KMS-11 (cell line): ENCODE measurements around the gene CIT.
"Not testable (repeated sequence)": the region's sequence is repeated elsewhere in the genome, so short reads cannot be mapped to it uniquely, and the experiment has no call there.

Experiments used
- H2AFZ ChIP-seq: fragments of 200-600 bp; sonication (generic); 2 replicates; pipeline ENCODE4 v1.6.1; 2016; ENCODE audit warnings: antibody characterized with exemption, mixed run types, low read depth
- H3K27ac ChIP-seq: fragments of 200-600 bp; sonication (generic); 2 replicates; pipeline ENCODE4 v1.6.1; 2016; ENCODE audit warnings: mild to moderate bottlenecking, mixed run types
- H3K27me3 ChIP-seq: fragments of 200-600 bp; sonication (generic); 2 replicates; pipeline ENCODE4 v1.6.1; 2017; ENCODE audit warnings: mild to moderate bottlenecking, low read depth, mixed run types, moderate library complexity; ENCODE audit not compliant: insufficient read depth
- H3K36me3 ChIP-seq: fragments of 200-600 bp; sonication (generic); 2 replicates; pipeline ENCODE4 v1.6.1; 2017; ENCODE audit warnings: mild to moderate bottlenecking, mixed run types; ENCODE audit not compliant: insufficient read depth
- H3K4me1 ChIP-seq: fragments of 200-600 bp; sonication (generic); 2 replicates; pipeline ENCODE4 v1.6.1; 2016; ENCODE audit warnings: mild to moderate bottlenecking, low read depth, mixed run types; ENCODE audit not compliant: poor library complexity, severe bottlenecking
- H3K4me2 ChIP-seq: fragments of 200-600 bp; sonication (generic); 2 replicates; pipeline ENCODE4 v1.7.0; 2016; ENCODE audit warnings: mild to moderate bottlenecking, mixed run types
- H3K4me3 ChIP-seq: fragments of 200-600 bp; sonication (generic); IDR thresholded peaks from 2 replicates; pipeline ENCODE4 v1.6.1; 2017; ENCODE audit warnings: low read depth, low read length, mixed read lengths; ENCODE audit not compliant: insufficient read depth
- H3K79me2 ChIP-seq: fragments of 200-600 bp; sonication (generic); 2 replicates; pipeline ENCODE4 v1.6.1; 2016; ENCODE audit warnings: low read depth, mixed run types; ENCODE audit not compliant: insufficient read depth
- H3K9ac ChIP-seq: fragments of 200-600 bp; sonication (generic); 2 replicates; pipeline ENCODE4 v1.6.1; 2016; ENCODE audit warnings: mild to moderate bottlenecking, mixed run types
- H4K20me1 ChIP-seq: fragments of 200-600 bp; sonication (generic); 2 replicates; pipeline ENCODE4 v1.6.1; 2016; ENCODE audit warnings: mild to moderate bottlenecking, mixed run types; ENCODE audit not compliant: insufficient read depth
- TF ChIP-seq, protein P1 (sequence below): fragments of 200-600 bp; sonication (generic); conservative IDR thresholded peaks from 2 replicates; pipeline ENCODE4 v1.6.1; 2017; ENCODE audit warnings: low read depth, mild to moderate bottlenecking, antibody characterized with exemption, low read length, moderate library complexity, mixed read lengths

The CIT gene

DNA sequence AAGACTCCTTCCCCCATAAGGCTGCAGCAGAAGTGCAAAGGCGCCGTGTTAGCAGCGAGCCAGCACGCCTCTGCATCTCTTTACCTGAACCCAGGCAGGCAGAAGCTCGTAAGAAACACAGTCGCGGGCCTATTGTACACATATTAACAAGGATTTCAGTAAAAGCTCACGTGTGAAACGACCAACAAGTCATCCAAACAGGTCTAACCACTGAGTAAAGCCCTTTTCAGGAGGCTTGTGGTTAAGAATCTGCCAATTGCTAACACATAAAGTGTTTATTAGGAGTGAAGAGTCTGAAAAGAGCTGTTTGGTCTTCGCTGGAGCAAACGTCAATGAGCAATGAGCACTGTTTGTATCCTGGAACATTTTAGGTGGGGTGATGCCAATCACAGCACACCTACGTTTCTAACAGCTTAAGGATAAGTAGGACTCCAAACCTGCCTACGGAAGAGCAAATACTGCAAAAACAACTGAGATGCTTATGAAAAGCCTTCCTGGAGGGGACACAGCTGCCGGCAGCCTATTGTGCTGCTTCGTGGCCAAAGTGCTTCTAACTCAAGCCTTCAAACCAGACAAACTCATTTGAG lies 166.1 kb downstream of the CIT start:
- Histone ChIP-seq H3K9ac (no peak overlapping the region), H4K20me1 (no peaks in the 10 kb centered on the region), H3K27ac (no peak overlapping the region), H3K4me3 (no peak overlapping the region), H3K4me1 (no peaks in the 10 kb centered on the region), H2AFZ (no peak overlapping the region), H3K79me2 (no peaks in the 10 kb centered on the region), H3K27me3 (no peaks in the 10 kb centered on the region), H3K4me2 (no peak overlapping the region), H3K36me3 (no peaks in the 10 kb centered on the region)
- TF ChIP-seq, protein P1, sequence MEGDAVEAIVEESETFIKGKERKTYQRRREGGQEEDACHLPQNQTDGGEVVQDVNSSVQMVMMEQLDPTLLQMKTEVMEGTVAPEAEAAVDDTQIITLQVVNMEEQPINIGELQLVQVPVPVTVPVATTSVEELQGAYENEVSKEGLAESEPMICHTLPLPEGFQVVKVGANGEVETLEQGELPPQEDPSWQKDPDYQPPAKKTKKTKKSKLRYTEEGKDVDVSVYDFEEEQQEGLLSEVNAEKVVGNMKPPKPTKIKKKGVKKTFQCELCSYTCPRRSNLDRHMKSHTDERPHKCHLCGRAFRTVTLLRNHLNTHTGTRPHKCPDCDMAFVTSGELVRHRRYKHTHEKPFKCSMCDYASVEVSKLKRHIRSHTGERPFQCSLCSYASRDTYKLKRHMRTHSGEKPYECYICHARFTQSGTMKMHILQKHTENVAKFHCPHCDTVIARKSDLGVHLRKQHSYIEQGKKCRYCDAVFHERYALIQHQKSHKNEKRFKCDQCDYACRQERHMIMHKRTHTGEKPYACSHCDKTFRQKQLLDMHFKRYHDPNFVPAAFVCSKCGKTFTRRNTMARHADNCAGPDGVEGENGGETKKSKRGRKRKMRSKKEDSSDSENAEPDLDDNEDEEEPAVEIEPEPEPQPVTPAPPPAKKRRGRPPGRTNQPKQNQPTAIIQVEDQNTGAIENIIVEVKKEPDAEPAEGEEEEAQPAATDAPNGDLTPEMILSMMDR, result no peak

DNA sequence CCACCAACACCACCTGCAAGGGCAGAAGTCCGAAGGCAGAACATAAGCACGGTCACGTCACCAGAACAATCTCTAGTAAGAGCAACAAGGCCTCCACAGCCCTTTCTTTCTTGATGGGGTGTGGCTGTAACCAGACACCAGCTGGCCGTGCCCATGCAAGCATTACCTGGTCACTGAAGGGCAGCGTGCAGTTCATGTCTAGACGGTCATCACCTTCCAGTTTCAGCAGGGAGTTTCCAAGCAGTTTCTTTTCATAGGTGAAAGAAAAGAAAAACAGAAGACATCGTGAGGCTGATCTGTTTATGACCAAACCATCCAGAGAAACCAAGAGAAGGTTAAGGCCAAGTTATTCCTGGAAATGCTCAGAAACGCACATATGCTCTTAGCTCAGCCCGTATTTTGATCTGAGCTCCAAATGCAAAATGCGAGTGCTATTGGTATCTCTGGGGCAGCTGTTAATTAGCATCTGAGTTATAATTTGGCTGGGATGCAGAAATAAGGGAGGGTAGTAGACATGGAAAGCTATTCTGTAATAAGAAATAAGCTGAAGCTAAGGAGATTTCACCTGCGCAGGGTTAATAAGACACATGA lies 166.7 kb downstream of the CIT start:
- Histone ChIP-seq H3K27ac (no peak overlapping the region), H2AFZ (no peak overlapping the region), H3K36me3 (no peaks in the 10 kb centered on the region), H3K9ac (no peak overlapping the region), H3K27me3 (no peaks in the 10 kb centered on the region), H3K79me2 (no peaks in the 10 kb centered on the region), H3K4me1 (no peaks in the 10 kb centered on the region), H4K20me1 (no peaks in the 10 kb centered on the region), H3K4me3 (no peak overlapping the region), H3K4me2 (no peak overlapping the region)
- TF ChIP-seq, protein P1, result no peak

DNA sequence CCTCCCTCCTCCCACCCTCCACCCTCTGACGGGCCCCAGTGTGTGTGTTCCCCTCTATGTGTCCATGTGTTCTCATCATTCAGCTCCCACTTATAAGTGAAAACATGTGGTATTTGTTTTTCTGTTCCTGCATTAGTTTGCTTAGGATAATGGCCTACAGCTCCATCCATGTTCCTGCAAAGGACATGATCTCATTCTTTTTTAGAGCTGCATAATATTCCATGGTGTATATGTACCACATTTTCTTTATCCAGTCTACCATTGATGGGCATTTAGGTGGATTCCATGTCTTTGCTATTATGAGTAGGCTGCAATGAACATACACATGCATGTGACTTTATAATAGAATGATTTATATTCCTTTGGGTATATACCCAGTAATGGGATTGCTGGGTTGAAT lies 170.7 kb downstream of the CIT start:
- not testable (repeated sequence) for H4K20me1 ChIP-seq, H3K36me3 ChIP-seq, H3K4me1 ChIP-seq, H2AFZ ChIP-seq, H3K27me3 ChIP-seq, H3K4me2 ChIP-seq, H3K79me2 ChIP-seq, H3K4me3 ChIP-seq, H3K27ac ChIP-seq, H3K9ac ChIP-seq

DNA sequence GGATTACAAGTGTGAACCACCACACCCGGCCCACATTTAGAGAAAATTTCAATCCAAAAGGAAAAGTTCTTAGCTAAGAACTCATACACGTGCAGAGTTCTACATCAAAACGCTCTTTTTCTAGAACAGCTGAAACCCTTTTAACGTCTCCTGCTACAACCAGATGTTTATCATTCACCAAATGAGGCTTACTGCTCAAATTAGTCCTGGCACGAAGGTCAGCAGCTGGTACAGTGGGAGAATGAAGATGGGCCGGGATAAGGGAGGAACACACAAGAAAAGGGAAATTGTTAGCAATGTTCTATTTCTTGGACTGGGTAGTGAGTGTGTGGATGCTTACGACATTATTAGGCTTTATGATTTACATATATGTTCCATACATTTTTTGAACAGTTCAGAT lies 171.9 kb downstream of the CIT start:
- Histone ChIP-seq H2AFZ (no peak overlapping the region), H3K4me2 (no peak overlapping the region), H3K4me1 (no peaks in the 10 kb centered on the region), H3K27me3 (no peaks in the 10 kb centered on the region), H4K20me1 (no peaks in the 10 kb centered on the region), H3K79me2 (no peaks in the 10 kb centered on the region), H3K36me3 (no peaks in the 10 kb centered on the region), H3K9ac (no peak overlapping the region), H3K4me3 (no peak overlapping the region), H3K27ac (no peak overlapping the region)
- TF ChIP-seq, protein P1, result no peak

DNA sequence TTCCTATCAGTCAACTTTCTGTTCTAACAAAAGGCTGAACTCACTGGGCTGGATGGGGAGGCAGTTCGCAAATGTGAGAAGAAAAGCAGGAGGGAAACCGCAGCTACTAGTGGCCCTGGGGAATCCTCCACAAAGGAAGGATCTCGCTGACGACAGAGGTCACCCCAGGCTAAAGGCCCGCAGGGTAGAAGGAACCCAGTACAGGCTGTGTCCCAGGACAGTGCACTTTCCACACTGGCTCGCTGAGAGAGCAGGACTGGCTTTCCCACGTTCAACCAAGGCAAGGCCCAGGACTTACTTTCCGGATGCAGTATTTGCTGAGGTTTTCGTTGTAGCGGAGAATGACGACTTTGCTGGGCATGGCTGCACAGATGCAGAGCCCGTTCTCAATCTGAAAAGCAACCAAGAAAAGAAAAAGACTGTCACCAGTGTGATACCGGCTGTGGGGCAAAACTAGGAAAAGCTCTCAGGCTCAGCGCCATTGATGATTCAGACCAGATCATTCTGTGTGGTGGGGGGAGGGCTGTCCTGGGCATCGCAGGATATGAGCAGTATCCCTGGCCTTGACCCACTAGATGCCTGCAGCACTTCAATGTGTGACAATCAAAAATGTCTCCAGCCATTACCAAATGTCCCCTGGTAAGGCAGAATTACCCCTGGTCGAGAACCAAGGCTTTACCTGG lies 172.9 kb downstream of the CIT start:
- Histone ChIP-seq H3K27ac (no peak overlapping the region), H3K4me2 (no peak overlapping the region), H3K4me1 (no peaks in the 10 kb centered on the region), H3K36me3 (no peaks in the 10 kb centered on the region), H3K79me2 (no peaks in the 10 kb centered on the region), H3K9ac (no peak overlapping the region), H4K20me1 (no peaks in the 10 kb centered on the region), H3K4me3 (no peak overlapping the region), H2AFZ (no peak overlapping the region), H3K27me3 (no peaks in the 10 kb centered on the region)
- TF ChIP-seq, protein P1, result no peak
